ENCODE measurements around the gene R3HDM2. TPM values are rescaled to one million over a fixed set of nuclear protein-coding genes. Genes with fewer than 3 reads are reported as not detected.

Gene R3HDM2
- total RNA-seq: 10 to 100 TPM; 25.3 to 91.9 (median 50.1) TPM
- polyA plus RNA-seq: 10 to 100 TPM; 21.9 to 33.8 (median 32.4) TPM
- long read RNA-seq, donor 1: 0 reads
- long read RNA-seq, donor 2: 0 reads
- long read RNA-seq, donor 3: 0 reads
- long read RNA-seq, donor 4, partial matches to known transcripts: 4 of 21 reads
- long read RNA-seq, donor 4, other reads (novel, unspliced or antisense): 17 of 21 reads
- long read RNA-seq, donor 5, partial matches to known transcripts: 3 of 11 reads
- long read RNA-seq, donor 5, other reads (novel, unspliced or antisense): 8 of 11 reads
- long read RNA-seq, donor 6, partial matches to known transcripts: 7 of 9 reads
- long read RNA-seq, donor 6, other reads (novel, unspliced or antisense): 2 of 9 reads
- long read RNA-seq, donor 7: 0 reads
- long read RNA-seq, donor 8: 0 reads
- long read RNA-seq, donor 9: 0 reads
- long read RNA-seq, donor 10: 0 reads

DNA sequence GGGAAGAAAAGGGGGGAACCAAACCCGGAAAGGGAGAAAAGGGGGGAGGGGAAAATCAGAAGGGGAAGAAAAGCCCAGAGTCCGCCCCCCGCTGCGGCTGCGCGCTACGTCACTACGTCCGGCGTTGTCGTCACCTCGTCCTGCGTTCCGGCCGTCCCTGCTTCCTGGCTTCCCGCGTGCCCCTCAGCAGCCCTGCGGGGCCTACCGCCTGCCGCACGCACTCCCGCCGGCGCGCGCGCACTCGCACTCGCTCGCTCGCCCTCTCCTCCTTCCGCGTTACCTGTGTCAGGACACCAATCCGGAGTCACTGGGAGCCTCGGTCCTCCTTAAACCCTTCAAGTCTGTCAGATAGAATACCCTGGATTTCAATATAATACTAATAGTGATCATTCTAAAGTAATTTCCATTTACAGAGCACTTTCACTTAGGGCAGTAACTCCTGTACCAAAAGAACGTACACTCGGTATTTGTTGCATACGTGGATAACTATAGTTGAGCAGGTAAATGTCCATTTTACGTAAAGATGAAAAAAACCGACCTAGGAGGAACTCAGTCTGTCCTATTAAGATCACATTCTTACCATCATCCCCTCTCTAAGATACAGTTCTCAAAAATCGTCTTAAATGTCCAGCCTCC, at the start of gene R3HDM2:
R3HDM2 (minus strand) TSS at position 113 of the 636 bp plus-strand sequence. CDS start 120,615 bp downstream, outside the sequence.
- Histone ChIP-seq H3K9me3 (replicated peaks in 1 of 3) (no peaks in the 10 kb centered on the region), H3K4me3 (peak within 1 kb of the TSS in 3 of 4 donors; percentile 25 to 90 (median 57)), H3K4me1 (replicated peaks in 1 of 2) (peaks cover 6 to 8% of the 10 kb centered on the region in 2 donors), H3K27me3 (no peaks in the 10 kb centered on the region), H3K36me3 (replicated peaks in 1 of 2) (no peaks in the 10 kb centered on the region), H3K27ac (peak within 1 kb of the TSS; percentile 62 to 99 (median 93))
- peak; percentile 89 to 95 for TF ChIP-seq POLR2A (IDR thresholded peaks at IDR 0.05)
- TF ChIP-seq CTCF (IDR thresholded peaks at IDR 0.05): peak in 1 of 6 experiments; percentile 12
- intact Hi-C loops (cut with DNase I): no loop called here
- 1 to 2% (median 1%) methylated on average over 21 to 41 of the region's 41 CpGs for WGBS, 4 donors
- peak; percentile 95 to 98 (median 97) for DNase-seq

DNA sequence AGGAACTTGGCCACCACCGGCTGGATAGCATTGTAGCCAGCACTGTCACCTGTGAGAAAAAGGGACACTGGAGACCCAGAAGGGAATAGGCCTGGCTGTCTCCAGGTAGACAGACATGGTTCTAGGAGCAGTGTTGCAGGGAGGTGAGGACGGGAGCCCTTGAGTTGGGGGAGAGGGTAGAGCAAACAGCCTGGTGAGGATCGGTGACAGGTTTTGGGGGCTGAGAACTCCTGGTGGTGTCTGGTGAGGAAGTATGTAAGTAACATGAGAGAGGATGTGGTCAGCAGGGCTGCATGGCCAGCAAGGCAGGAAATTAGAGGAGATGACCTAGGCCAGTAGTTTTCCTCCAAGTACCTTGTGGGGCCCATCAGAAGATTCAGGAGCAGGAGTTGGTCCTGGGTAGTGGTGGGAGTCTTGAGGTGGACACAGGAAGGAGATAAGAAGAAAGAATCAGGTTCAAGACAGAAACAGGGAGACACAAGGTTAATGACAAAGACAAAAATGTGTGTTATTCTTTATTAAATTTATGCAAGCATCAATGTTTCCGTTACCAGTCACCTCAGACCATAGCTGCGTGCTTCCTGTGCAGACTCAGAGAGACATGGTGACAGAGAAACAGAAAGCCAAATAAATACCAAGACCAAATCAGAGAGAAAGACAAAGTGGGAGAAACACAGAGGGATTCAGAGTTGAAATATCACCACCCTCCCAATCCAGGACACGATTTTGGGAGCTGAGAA, 48.7 kb upstream of the R3HDM2 start, which contains the start of gene ARHGAP9:
ARHGAP9 (minus strand) TSS at position 491 of the 740 bp plus-strand sequence; CDS start at position 31, 460 bp downstream.
- Histone ChIP-seq H3K4me1 (replicated peaks in 1 of 2) (peaks cover 11 to 14% of the 10 kb centered on the region in 2 donors), H3K27ac (peak within 1 kb of the TSS in 3 of 5 donors; percentile 51 to 86 (median 68)), H3K27me3 (peaks cover 14% of the 10 kb centered on the region), H3K9me3 (replicated peaks in 1 of 3) (no peaks in the 10 kb centered on the region), H3K36me3 (replicated peaks in 1 of 2) (no peaks in the 10 kb centered on the region), H3K4me3 (no peak within 1 kb of the TSS)
- intact Hi-C loops (cut with DNase I): no loop called here
- 55 to 69% (median 65%) methylated on average over 5 to 6 of the region's 6 CpGs for WGBS, 4 donors
- peak in 1 of 7 donors; percentile 18 for DNase-seq
- TF ChIP-seq CTCF (IDR thresholded peaks at IDR 0.05) (no peak), POLR2A (IDR thresholded peaks at IDR 0.05) (no peak)

- Histone ChIP-seq H3K27ac (peak overlapping the region in 3 of 5 donors; percentile 51 to 86 (median 68)), H3K4me3 (no peak overlapping the region), H3K4me1 (replicated peaks in 1 of 2) (peaks cover 11 to 14% of the 10 kb centered on the region in 2 donors), H3K36me3 (replicated peaks in 1 of 2) (no peaks in the 10 kb centered on the region), H3K9me3 (replicated peaks in 1 of 3) (no peaks in the 10 kb centered on the region), H3K27me3 (peaks cover 20% of the 10 kb centered on the region)
- whole genome bisulfite sequencing, 4 donors: 73 to 81% (median 77%) methylated on average over 8 to 10 of the region's 10 CpGs
- intact Hi-C loops (cut with DNase I): no loop called here
- TF ChIP-seq CTCF (IDR thresholded peaks at IDR 0.05) (no peak), POLR2A (IDR thresholded peaks at IDR 0.05) (no peak)
- DNase-seq: no peak
Observed at GRCh38 chr12:57479043-57479375, 48.2 kb upstream of the R3HDM2 start.

Measured in adrenal gland (tissue), 19 donors.